Suprapubic skin (tissue), 3 donors: ENCODE measurements around the gene LRRC3C.

Experiments used
- CTCF ChIP-seq, 2 donors: fragments of 200-600 bp in 1 of 2; fragments of 450-650 bp in 1 of 2; sonication (generic) in 1 of 2; IDR thresholded peaks; one replicate each; pipeline ENCODE4 v1.5.1; 2016 to 2019; ENCODE audit warnings: antibody characterized with exemption in 2 of 2, mild to moderate bottlenecking in 1 of 2, moderate library complexity in 1 of 2
- EP300 ChIP-seq: sonication (generic); formaldehyde crosslinking; IDR thresholded peaks from one replicate; pipeline ENCODE4 v1.6.1; 2017; ENCODE audit warnings: antibody characterized with exemption
- POLR2A ChIP-seq, 2 donors: fragments of 450-650 bp; IDR thresholded peaks; one replicate each; pipeline ENCODE4 v1.6.1; 2017; ENCODE audit warnings: antibody characterized with exemption in 2 of 2, mild to moderate bottlenecking in 2 of 2, moderate library complexity in 2 of 2

- TF ChIP-seq CTCF (IDR thresholded peaks at IDR 0.05) (no peak), POLR2A (IDR thresholded peaks at IDR 0.05) (no peak), EP300 (no peak)
These were observed 28.3 kb upstream of the LRRC3C start for GRCh38 chr17:39899215-39899614.
